Ovary (tissue), 9 donors: Measurements from ENCODE around the gene LAD1. TPM values are rescaled to one million over a fixed set of nuclear protein-coding genes. Genes with fewer than 3 reads are reported as not detected.

Experiments used
- DNase-seq, 5 donors: peaks; one replicate each; pipeline ENCODE4 v3.0.0-alpha.2; 2019 to 2020
- H3K27ac ChIP-seq, 2 donors: fragments of 200-600 bp; one replicate each; pipeline versions ENCODE4 v1.5.1 to v1.8.0; 2019 to 2022
- H3K27me3 ChIP-seq: fragments of 200-600 bp; one replicate; pipeline ENCODE4 v1.8.0; 2022
- H3K36me3 ChIP-seq: fragments of 200-600 bp; sonication (generic); one replicate; pipeline ENCODE4 v1.5.1; 2019
- H3K4me1 ChIP-seq: one replicate; pipeline ENCODE4 v1.8.1; 2013; ENCODE audit warnings: mild to moderate bottlenecking, moderate library complexity; ENCODE audit not compliant: insufficient read depth
- H3K4me3 ChIP-seq: fragments of 200-600 bp; sonication (generic); one replicate; pipeline ENCODE4 v1.5.1; 2017
- H3K9me3 ChIP-seq, 2 donors: fragments of 200-600 bp in 1 of 2; sonication (generic) in 1 of 2; one replicate each; pipeline versions ENCODE4 v1.5.1 to v1.8.1; 2013 to 2019; ENCODE audit warnings: mild to moderate bottlenecking in 1 of 2, moderate library complexity in 1 of 2
- EP300 ChIP-seq: sonication (generic); formaldehyde crosslinking; IDR thresholded peaks from one replicate; pipeline ENCODE4 v1.6.1; 2017; ENCODE audit warnings: antibody characterized with exemption
- POLR2A ChIP-seq: fragments of 450-650 bp; IDR thresholded peaks from one replicate; pipeline ENCODE4 v1.6.1; 2017; ENCODE audit warnings: antibody characterized with exemption, mild to moderate bottlenecking, moderate library complexity
- WGBS, 3 donors: extraction: QIAGEN DNeasy Blood & Tissue Kit in 1 of 3; methylation state at CpG; one replicate each; pipeline versions ENCODE4 v1.1.5 to v1.1.7; 2013 to 2017; 5-methylcytosine and 5-hydroxymethylcytosine counted together
- intact Hi-C, 4 donors: fragments of 100-400 bp; cut with DNase I; formaldehyde crosslinking; loops; one replicate each; pipeline versions ENCODE4 v1.11.0 to v1.15.1; 2022 to 2023
- polyA plus RNA-seq, 2 donors: library from polyadenylated mRNA; stranded (reverse); fragments of 200-250 nt in 1 of 2; fragments of 350-450 nt in 1 of 2; fragmentation: Illumina TruSeq in 1 of 2; extraction: RNeasy Lipid Tissue Mini Kit (QIAGEN cat#74804) in 1 of 2; gene quantifications; one replicate each; pipeline ENCODE4 v1.2.3, GENCODE V29; 2013 to 2014
- total RNA-seq, 7 donors: library from RNA; depleted of rRNA in 2 of 7; stranded (reverse); fragments of >200 nt in 2 of 7; fragmentation: NEBNext Ultra II Directional in 3 of 7; extraction: Animal tissue kit (Norgen Biotek cat#: 25700) in 3 of 7; gene quantifications; one replicate each; pipeline versions ENCODE4 v1.1.0 to v1.2.4, GENCODE V29; 2016 to 2023
- TF ChIP-seq, protein P1 (sequence below), 3 donors: fragments of 450-650 bp in 2 of 3; fragments of 200-600 bp in 1 of 3; IDR thresholded peaks; one replicate each; pipeline versions ENCODE4 v1.5.1 to v1.8.0; 2016 to 2022; ENCODE audit warnings: antibody characterized with exemption in 3 of 3, mild to moderate bottlenecking in 1 of 3
- donor health status: DM: no; HTN: no; CAD: no; lungs with moderate emphysema.
- donor health status: DM: no; HTN: no; CAD: no.
- donor health status: Bipolar disorder and iron deficiency.
- donor health status: DM: yes; HTN: yes; CAD: no.
- donor health status: DM: no; HTN: no; CAD: no.
- donor health status: DM: yes; HTN: yes; CAD: no.

LAD1 gene
- total and polyA plus RNA-seq, 9 donors = 0.13 to 9.8 (median 2.1) TPM; not detected in 2

- TF ChIP-seq, protein P1, sequence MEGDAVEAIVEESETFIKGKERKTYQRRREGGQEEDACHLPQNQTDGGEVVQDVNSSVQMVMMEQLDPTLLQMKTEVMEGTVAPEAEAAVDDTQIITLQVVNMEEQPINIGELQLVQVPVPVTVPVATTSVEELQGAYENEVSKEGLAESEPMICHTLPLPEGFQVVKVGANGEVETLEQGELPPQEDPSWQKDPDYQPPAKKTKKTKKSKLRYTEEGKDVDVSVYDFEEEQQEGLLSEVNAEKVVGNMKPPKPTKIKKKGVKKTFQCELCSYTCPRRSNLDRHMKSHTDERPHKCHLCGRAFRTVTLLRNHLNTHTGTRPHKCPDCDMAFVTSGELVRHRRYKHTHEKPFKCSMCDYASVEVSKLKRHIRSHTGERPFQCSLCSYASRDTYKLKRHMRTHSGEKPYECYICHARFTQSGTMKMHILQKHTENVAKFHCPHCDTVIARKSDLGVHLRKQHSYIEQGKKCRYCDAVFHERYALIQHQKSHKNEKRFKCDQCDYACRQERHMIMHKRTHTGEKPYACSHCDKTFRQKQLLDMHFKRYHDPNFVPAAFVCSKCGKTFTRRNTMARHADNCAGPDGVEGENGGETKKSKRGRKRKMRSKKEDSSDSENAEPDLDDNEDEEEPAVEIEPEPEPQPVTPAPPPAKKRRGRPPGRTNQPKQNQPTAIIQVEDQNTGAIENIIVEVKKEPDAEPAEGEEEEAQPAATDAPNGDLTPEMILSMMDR (IDR thresholded peaks at IDR 0.05) = no peak
- TF ChIP-seq EP300 = no peak
- no peak for TF ChIP-seq POLR2A
- no peak overlapping the region for H3K27ac ChIP-seq
- no peak overlapping the region for H3K4me3 ChIP-seq
- no peaks in the 10 kb centered on the region for H3K36me3 ChIP-seq
- WGBS, 3 donors = 56 to 61% (median 58%) methylated on average over 7 of the region's 7 CpGs
- H3K27me3 ChIP-seq = no peaks in the 10 kb centered on the region
- intact Hi-C loops = no loop called here
- DNase-seq = no peak
- H3K4me1 ChIP-seq = peaks cover 2% of the 10 kb centered on the region
- H3K9me3 ChIP-seq = no peaks in the 10 kb centered on the region
Measured at GRCh38 chr1:201404055-201404454, 4.9 kb upstream of the LAD1 start.

GRCh38 chr1:201403359-201403758, 4.2 kb upstream of the LAD1 start:
- intact Hi-C loops = no loop called here
- no peak for DNase-seq
- Histone ChIP-seq H3K27ac (no peak overlapping the region), H3K4me1 (peaks cover 2% of the 10 kb centered on the region), H3K36me3 (no peaks in the 10 kb centered on the region), H3K9me3 (no peaks in the 10 kb centered on the region), H3K4me3 (no peak overlapping the region), H3K27me3 (peaks cover 2% of the 10 kb centered on the region)
- TF ChIP-seq EP300 = no peak
- TF ChIP-seq, protein P1 (IDR thresholded peaks at IDR 0.05) = no peak
- 61 to 82% (median 64%) methylated on average over 1 of the region's 1 CpG for WGBS, 3 donors

DNA sequence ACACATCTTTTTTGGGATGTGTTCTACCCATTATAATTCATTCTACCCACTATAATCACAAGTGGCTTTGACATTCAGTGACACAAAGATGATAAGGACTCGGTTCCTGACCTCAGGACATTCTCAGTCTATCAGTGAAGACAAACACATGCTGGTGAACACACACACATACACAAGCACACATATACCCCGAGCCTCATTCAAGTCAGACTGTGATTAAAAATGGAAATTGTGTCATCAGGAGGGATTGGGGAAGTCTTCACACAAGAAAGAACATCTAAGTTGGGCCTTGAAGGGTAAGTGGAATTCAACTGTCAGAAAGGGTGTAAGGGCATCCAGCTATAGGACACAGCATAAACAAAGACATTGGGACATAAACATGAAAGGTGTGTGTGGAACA, 2.6 kb upstream of the LAD1 start:
- no peaks in the 10 kb centered on the region for H3K9me3 ChIP-seq
- peaks cover 2% of the 10 kb centered on the region for H3K27me3 ChIP-seq
- H3K36me3 ChIP-seq = no peaks in the 10 kb centered on the region
- DNase-seq = no peak
- intact Hi-C loops = no loop called here
- peaks cover 2% of the 10 kb centered on the region for H3K4me1 ChIP-seq
- TF ChIP-seq EP300 = no peak
- TF ChIP-seq, protein P1 (IDR thresholded peaks at IDR 0.05) = no peak
- TF ChIP-seq POLR2A = no peak
- H3K4me3 ChIP-seq = no peak overlapping the region
- no peak overlapping the region for H3K27ac ChIP-seq
- 47 to 64% (median 55%) methylated on average over 2 of the region's 2 CpGs for WGBS, 3 donors

DNA sequence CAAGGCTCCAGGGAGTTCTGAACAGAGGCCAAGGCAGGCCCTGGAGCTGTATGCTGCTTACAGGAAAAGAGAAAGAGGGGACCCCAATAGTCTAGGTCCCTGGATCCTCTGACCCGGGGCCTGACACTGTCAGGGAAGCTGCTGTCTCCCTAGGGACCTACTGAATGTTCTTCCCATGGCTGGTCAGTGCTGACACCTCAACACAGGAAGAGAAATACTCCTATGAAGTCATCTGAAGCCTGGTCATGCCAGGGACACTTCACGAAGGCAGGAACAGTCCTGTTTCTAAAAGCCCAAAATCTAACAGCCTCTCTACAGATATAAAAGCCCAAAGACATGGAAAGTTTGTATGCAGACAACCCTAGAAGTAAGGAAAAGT, 1.7 kb upstream of the LAD1 start:
- no peak overlapping the region for H3K4me3 ChIP-seq
- H3K27ac ChIP-seq = no peak overlapping the region
- no peak for TF ChIP-seq POLR2A
- TF ChIP-seq, protein P1 (IDR thresholded peaks at IDR 0.05) = no peak
- TF ChIP-seq EP300 = no peak
- no peak for DNase-seq
- intact Hi-C loops = no loop called here
- H3K9me3 ChIP-seq = no peaks in the 10 kb centered on the region
- no peaks in the 10 kb centered on the region for H3K36me3 ChIP-seq
- peaks cover 2% of the 10 kb centered on the region for H3K27me3 ChIP-seq
- WGBS, 3 donors = 86 to 94% (median 88%) methylated on average over 2 of the region's 2 CpGs
- H3K4me1 ChIP-seq = peaks cover 2% of the 10 kb centered on the region
